Loucy (cell line): ENCODE results near the gene SEMA3A.

Experiments
- H2AFZ ChIP-seq: fragments of 200-600 bp; sonication (generic); 2 replicates; pipeline ENCODE4 v1.6.0; 2016; ENCODE audit warnings: antibody characterized with exemption, mild to moderate bottlenecking, low read length, moderate library complexity
- H3F3A ChIP-seq: fragments of 200-600 bp; 2 replicates; pipeline ENCODE4 v1.6.0; 2016; ENCODE audit warnings: antibody characterized with exemption, low read depth, mild to moderate bottlenecking
- H3K27me3 ChIP-seq: fragments of 200-600 bp; sonication (generic); 2 replicates; pipeline ENCODE4 v1.6.1; 2014; ENCODE audit warnings: low read length, mild to moderate bottlenecking; ENCODE audit not compliant: insufficient read depth, poor library complexity, severe bottlenecking
- H3K36me3 ChIP-seq: fragments of 200-600 bp; sonication (generic); 2 replicates; pipeline ENCODE4 v1.6.1; 2016; ENCODE audit warnings: low read length; ENCODE audit not compliant: insufficient read depth
- H3K4me1 ChIP-seq: fragments of 200-600 bp; sonication (generic); 2 replicates; pipeline ENCODE4 v1.5.1; 2014; ENCODE audit warnings: low read length, mild to moderate bottlenecking; ENCODE audit not compliant: insufficient read depth, poor library complexity, severe bottlenecking
- H3K4me2 ChIP-seq: fragments of 200-600 bp; sonication (generic); 2 replicates; pipeline ENCODE4 v1.6.0; 2014; ENCODE audit warnings: antibody characterized with exemption, low read length, low read depth, mild to moderate bottlenecking; ENCODE audit not compliant: poor library complexity, severe bottlenecking
- H3K4me3 ChIP-seq: fragments of 200-600 bp; sonication (generic); 2 replicates; pipeline ENCODE4 v1.5.1; 2014; ENCODE audit warnings: low read length, mild to moderate bottlenecking, mixed read lengths; ENCODE audit not compliant: poor library complexity, severe bottlenecking
- H3K79me2 ChIP-seq: fragments of 200-600 bp; sonication (generic); 2 replicates; pipeline ENCODE4 v1.6.1; 2014; ENCODE audit warnings: low read length; ENCODE audit not compliant: insufficient read depth
- H3K9ac ChIP-seq: fragments of 200-600 bp; sonication (generic); 2 replicates; pipeline ENCODE4 v1.6.0; 2014; ENCODE audit warnings: mild to moderate bottlenecking, low read depth, low read length, moderate library complexity; ENCODE audit not compliant: poor library complexity, severe bottlenecking
- H3K9me2 ChIP-seq: fragments of 200-600 bp; sonication (generic); replicated peaks from 2 replicates; pipeline ENCODE4 v1.6.1; 2016; ENCODE audit warnings: low read depth, low read length, mixed read lengths
- H3K9me3 ChIP-seq: fragments of 200-600 bp; sonication (generic); 2 replicates; pipeline ENCODE4 v1.6.1; 2014; ENCODE audit warnings: mild to moderate bottlenecking, antibody characterized with exemption, low read length, low read depth; ENCODE audit not compliant: insufficient read depth
- H4K20me1 ChIP-seq: fragments of 200-600 bp; sonication (generic); 2 replicates; pipeline ENCODE4 v1.6.0; 2014; ENCODE audit warnings: antibody characterized with exemption, low read length, mild to moderate bottlenecking; ENCODE audit not compliant: insufficient read depth, poor library complexity, severe bottlenecking
- CTCF ChIP-seq: fragments of 200-600 bp; sonication (generic); conservative IDR thresholded peaks from 2 replicates; pipeline ENCODE4 v1.5.1; 2014; ENCODE audit warnings: mild to moderate bottlenecking, antibody characterized with exemption, low read length
- EZH2phosphoT487 ChIP-seq: fragments of 200-600 bp; IDR thresholded peaks from 2 replicates; pipeline ENCODE4 v1.6.1; 2018; ENCODE audit warnings: antibody characterized with exemption, mild to moderate bottlenecking, moderate library complexity, borderline replicate concordance

SEMA3A gene

DNA sequence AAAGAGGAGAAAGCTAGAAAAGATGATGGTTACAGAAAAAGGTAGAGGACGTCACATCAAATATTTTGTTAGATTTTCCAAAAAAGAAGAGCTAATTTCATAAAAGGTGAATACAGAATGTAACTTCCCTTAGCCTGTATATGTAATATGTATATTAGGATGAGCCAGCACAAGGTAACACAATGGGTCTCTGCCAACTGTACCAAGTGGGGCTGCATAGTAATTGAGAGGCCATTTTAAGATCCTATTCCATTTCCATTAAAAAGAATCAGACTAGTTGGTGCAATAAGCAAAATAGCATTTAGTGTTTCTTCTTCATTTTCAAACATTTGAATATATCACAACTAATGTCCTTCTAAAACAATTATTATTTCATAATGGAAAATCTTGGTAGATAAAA, 134.6 kb downstream of the SEMA3A start:
- H3K4me1 ChIP-seq = peaks cover 13% of the 10 kb centered on the region
- no peaks in the 10 kb centered on the region for H3K36me3 ChIP-seq
- no peak for TF ChIP-seq EZH2phosphoT487
- TF ChIP-seq CTCF = no peak
- H3K27me3 ChIP-seq = no peaks in the 10 kb centered on the region
- H3K9me2 ChIP-seq = no peaks in the 10 kb centered on the region
- no peaks in the 10 kb centered on the region for H3F3A ChIP-seq
- no peak overlapping the region for H3K9ac ChIP-seq
- H2AFZ ChIP-seq = no peak overlapping the region
- H4K20me1 ChIP-seq = no peaks in the 10 kb centered on the region
- H3K4me3 ChIP-seq = no peak overlapping the region
- no peaks in the 10 kb centered on the region for H3K79me2 ChIP-seq
- no peak overlapping the region for H3K4me2 ChIP-seq
- H3K9me3 ChIP-seq = no peaks in the 10 kb centered on the region

GRCh38 chr7:84058311-84059076, 136.1 kb downstream of the SEMA3A start:
- Histone ChIP-seq H3K36me3 (no peaks in the 10 kb centered on the region), H3K27me3 (no peaks in the 10 kb centered on the region), H3K4me1 (peaks cover 13% of the 10 kb centered on the region), H4K20me1 (no peaks in the 10 kb centered on the region), H2AFZ (peak overlapping the region; percentile 72), H3F3A (no peaks in the 10 kb centered on the region), H3K9ac (no peak overlapping the region), H3K9me2 (no peaks in the 10 kb centered on the region), H3K4me2 (no peak overlapping the region), H3K9me3 (no peaks in the 10 kb centered on the region), H3K4me3 (no peak overlapping the region), H3K79me2 (no peaks in the 10 kb centered on the region)
- TF ChIP-seq EZH2phosphoT487 (no peak), CTCF (no peak)

DNA sequence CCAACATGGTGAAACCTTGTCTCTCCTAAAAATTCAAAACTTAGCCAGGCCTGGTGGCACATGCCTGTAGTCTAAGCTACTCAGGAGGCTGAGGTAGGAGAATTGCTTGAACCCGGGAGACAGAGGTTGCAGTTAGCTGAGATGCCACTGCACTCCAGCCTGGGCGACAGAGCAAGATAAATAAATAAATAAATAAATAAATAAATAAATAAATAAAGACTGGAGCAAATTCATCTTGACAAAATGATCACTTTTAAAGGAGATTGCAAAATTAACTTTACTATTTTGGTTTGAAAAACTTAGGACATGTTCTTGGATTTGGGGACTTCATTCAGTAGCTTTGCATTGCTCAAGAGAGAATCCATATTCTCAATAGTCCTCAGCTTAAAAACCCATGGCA, 137.0 kb downstream of the SEMA3A start:
- Histone ChIP-seq H3K9me2 (no peaks in the 10 kb centered on the region), H3K27me3 (no peaks in the 10 kb centered on the region), H3K4me1 (peaks cover 13% of the 10 kb centered on the region), H2AFZ (no peak overlapping the region), H3F3A (no peaks in the 10 kb centered on the region), H4K20me1 (no peaks in the 10 kb centered on the region), H3K9ac (no peak overlapping the region), H3K9me3 (no peaks in the 10 kb centered on the region), H3K79me2 (no peaks in the 10 kb centered on the region), H3K36me3 (no peaks in the 10 kb centered on the region), H3K4me3 (no peak overlapping the region), H3K4me2 (no peak overlapping the region)
- TF ChIP-seq CTCF (no peak), EZH2phosphoT487 (no peak)
